ENCODE results near the gene WDFY4. TPM values are rescaled to one million over a fixed set of nuclear protein-coding genes. Genes with fewer than 3 reads are reported as not detected.

WDFY4 gene
- total and polyA plus RNA-seq, 2 donors (not counting 1 experiment from before 2014, with no cell fraction given): 0.06 to 0.66 TPM

GRCh38 chr10:48700071-48700470 is 15.4 kb downstream of the WDFY4 start:
- no peak for TF ChIP-seq CTCF (conservative IDR thresholded peaks at IDR 0.05 in 1 of 2, IDR thresholded peaks at IDR 0.05 in 1 of 2; ENCODE audit: low read depth in 1 of 2, low read length in 2 of 2)
- no peak for TF ChIP-seq EZH2 (IDR thresholded peaks at IDR 0.05; ENCODE audit: low read length, missing control alignments)

GRCh38 chr10:48700493-48700892 is 15.8 kb downstream of the WDFY4 start:
- Histone ChIP-seq H2AFZ (ENCODE audit: low read length) (no peak overlapping the region), H3K79me2 (ENCODE audit: control insufficient read depth, insufficient read depth, low read length) (no peaks in the 10 kb centered on the region), H3K27me3 (ENCODE audit: control insufficient read depth, insufficient read depth, low read length) (peaks cover 9% of the 10 kb centered on the region), H3K4me2 (ENCODE audit: extremely low read depth, insufficient read depth, low read length) (no peak overlapping the region), H3K4me1 (ENCODE audit: control insufficient read depth, extremely low read depth, insufficient read depth, low read length) (no peaks in the 10 kb centered on the region), H3K36me3 (ENCODE audit: control insufficient read depth, insufficient read depth, low read length) (no peaks in the 10 kb centered on the region), H3K27ac (ENCODE audit: insufficient read depth, low read length) (no peak overlapping the region), H4K20me1 (ENCODE audit: control insufficient read depth, extremely low read depth, insufficient read depth, low read length) (no peaks in the 10 kb centered on the region), H3K9me3 (ENCODE audit: control insufficient read depth, insufficient read depth, low read depth, low read length) (no peaks in the 10 kb centered on the region), H3K4me3 (replicated peaks in 1 of 4; ENCODE audit: control extremely low read depth in 1 of 4, insufficient read depth in 1 of 4, low read depth in 3 of 4, low read length in 4 of 4) (no peak overlapping the region), H3K9ac (ENCODE audit: insufficient read depth, low read length) (no peak overlapping the region)
- no peak for DNase-seq (ENCODE audit: low read depth in 2 of 2)
- TF ChIP-seq CTCF (conservative IDR thresholded peaks at IDR 0.05 in 1 of 2, IDR thresholded peaks at IDR 0.05 in 1 of 2; ENCODE audit: low read depth in 1 of 2, low read length in 2 of 2) (no peak), EZH2 (IDR thresholded peaks at IDR 0.05; ENCODE audit: low read length, missing control alignments) (no peak)

More at GRCh38 chr10:48700071-48700470, 15.4 kb downstream of the WDFY4 start:
- Histone ChIP-seq H3K9me3 (ENCODE audit: control insufficient read depth, insufficient read depth, low read depth, low read length) (no peaks in the 10 kb centered on the region), H3K4me3 (replicated peaks in 1 of 4; ENCODE audit: control extremely low read depth in 1 of 4, insufficient read depth in 1 of 4, low read depth in 3 of 4, low read length in 4 of 4) (no peak overlapping the region), H3K27ac (ENCODE audit: insufficient read depth, low read length) (no peak overlapping the region), H4K20me1 (ENCODE audit: control insufficient read depth, extremely low read depth, insufficient read depth, low read length) (no peaks in the 10 kb centered on the region), H3K4me2 (ENCODE audit: extremely low read depth, insufficient read depth, low read length) (no peak overlapping the region), H3K9ac (ENCODE audit: insufficient read depth, low read length) (no peak overlapping the region), H3K4me1 (ENCODE audit: control insufficient read depth, extremely low read depth, insufficient read depth, low read length) (no peaks in the 10 kb centered on the region), H3K27me3 (ENCODE audit: control insufficient read depth, insufficient read depth, low read length) (peaks cover 9% of the 10 kb centered on the region), H3K36me3 (ENCODE audit: control insufficient read depth, insufficient read depth, low read length) (no peaks in the 10 kb centered on the region), H3K79me2 (ENCODE audit: control insufficient read depth, insufficient read depth, low read length) (no peaks in the 10 kb centered on the region), H2AFZ (ENCODE audit: low read length) (no peak overlapping the region)
- no peak for DNase-seq (ENCODE audit: low read depth in 2 of 2)

DNA sequence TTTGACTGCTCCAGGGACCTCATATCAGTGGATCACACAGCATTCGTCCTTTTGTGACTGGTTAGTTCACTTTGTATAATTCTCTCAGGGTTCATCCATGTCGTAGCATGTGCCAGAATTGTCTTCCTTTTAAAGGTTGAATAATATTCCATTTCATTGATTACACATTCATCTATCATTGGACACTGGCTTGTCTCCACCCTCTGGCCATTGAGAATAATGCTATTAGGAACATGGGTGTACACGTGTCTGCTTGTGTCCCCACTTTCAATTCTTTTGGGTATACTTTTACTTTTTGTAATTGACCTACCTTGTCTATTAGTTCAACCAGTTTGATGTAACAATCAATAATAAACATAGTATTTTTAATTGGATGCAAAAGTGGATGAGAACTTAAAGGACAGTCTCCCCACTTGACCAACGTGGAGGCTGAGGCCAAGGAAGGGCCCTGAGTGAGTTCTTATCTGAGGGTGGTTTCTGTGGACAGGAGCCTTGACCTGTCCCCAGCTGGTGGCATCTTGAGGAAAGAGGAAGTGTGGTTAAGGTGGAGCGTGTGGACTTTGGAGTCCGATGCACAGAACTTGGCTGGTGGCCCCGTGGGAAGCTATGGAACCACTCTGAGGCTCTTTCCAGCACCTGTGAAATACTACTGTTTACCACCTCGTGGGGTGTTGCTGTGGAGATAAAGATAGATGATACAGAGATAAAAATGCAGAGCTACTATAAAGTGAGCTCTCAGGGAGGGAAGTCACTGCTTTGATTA is 16.6 kb downstream of the WDFY4 start:
- H3K36me3 ChIP-seq (ENCODE audit: control insufficient read depth, insufficient read depth, low read length): no peaks in the 10 kb centered on the region
- no peaks in the 10 kb centered on the region for H3K4me1 ChIP-seq (ENCODE audit: control insufficient read depth, extremely low read depth, insufficient read depth, low read length)
- no peak overlapping the region for H3K4me2 ChIP-seq (ENCODE audit: extremely low read depth, insufficient read depth, low read length)
- H3K4me3 ChIP-seq (replicated peaks in 1 of 4; ENCODE audit: control extremely low read depth in 1 of 4, insufficient read depth in 1 of 4, low read depth in 3 of 4, low read length in 4 of 4): no peak overlapping the region
- H4K20me1 ChIP-seq (ENCODE audit: control insufficient read depth, extremely low read depth, insufficient read depth, low read length): no peaks in the 10 kb centered on the region
- TF ChIP-seq EZH2 (IDR thresholded peaks at IDR 0.05; ENCODE audit: low read length, missing control alignments): no peak
- no peak for TF ChIP-seq CTCF (conservative IDR thresholded peaks at IDR 0.05 in 1 of 2, IDR thresholded peaks at IDR 0.05 in 1 of 2; ENCODE audit: low read depth in 1 of 2, low read length in 2 of 2)
- H3K9me3 ChIP-seq (ENCODE audit: control insufficient read depth, insufficient read depth, low read depth, low read length): no peaks in the 10 kb centered on the region
- no peak overlapping the region for H2AFZ ChIP-seq (ENCODE audit: low read length)
- no peak overlapping the region for H3K9ac ChIP-seq (ENCODE audit: insufficient read depth, low read length)
- no peak overlapping the region for H3K27ac ChIP-seq (ENCODE audit: insufficient read depth, low read length)
- no peak for DNase-seq (ENCODE audit: low read depth in 2 of 2)
- peaks cover 9% of the 10 kb centered on the region for H3K27me3 ChIP-seq (ENCODE audit: control insufficient read depth, insufficient read depth, low read length)
- H3K79me2 ChIP-seq (ENCODE audit: control insufficient read depth, insufficient read depth, low read length): no peaks in the 10 kb centered on the region
